GM12864 (cell line): ENCODE measurements around the gene SP140L.

ENCODE experiments used
- DNase-seq: peaks from one replicate; pipeline ENCODE4 v3.0.0-alpha.2; 2011; ENCODE audit warnings: low read depth
- H3K4me3 ChIP-seq: 2 replicates; pipeline ENCODE4 v1.5.1; 2011; ENCODE audit warnings: mild to moderate bottlenecking, low read depth, low read length, control low read depth
- TF ChIP-seq, protein P1 (sequence below): IDR thresholded peaks from 2 replicates; pipeline ENCODE4 v1.5.1; 2011; ENCODE audit warnings: low read depth, mild to moderate bottlenecking, moderate library complexity, low read length, control low read depth, inconsistent platforms; ENCODE audit errors: missing control alignments

The SP140L gene

DNA sequence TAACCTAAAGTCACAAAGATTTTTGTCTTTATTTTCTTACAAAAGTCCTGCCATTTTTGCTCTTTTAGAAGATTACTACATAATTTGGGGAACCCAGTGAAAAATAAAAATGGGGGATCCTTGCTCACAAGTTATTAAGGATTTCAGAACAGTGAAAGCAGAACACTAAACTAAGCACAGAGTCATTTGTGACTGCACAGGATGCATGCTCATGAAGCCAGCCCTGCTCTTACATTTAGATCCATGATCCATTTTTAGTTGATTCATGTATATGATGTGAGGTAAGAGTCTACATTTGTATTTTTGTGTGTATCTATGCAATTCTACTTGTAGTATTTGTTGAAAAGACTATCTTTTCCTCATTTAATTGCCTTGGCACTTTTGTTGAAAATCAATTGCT, 21.8 kb downstream of the SP140L start:
- no peak overlapping the region for H3K4me3 ChIP-seq
- DNase-seq, result no peak
- TF ChIP-seq, protein P1, sequence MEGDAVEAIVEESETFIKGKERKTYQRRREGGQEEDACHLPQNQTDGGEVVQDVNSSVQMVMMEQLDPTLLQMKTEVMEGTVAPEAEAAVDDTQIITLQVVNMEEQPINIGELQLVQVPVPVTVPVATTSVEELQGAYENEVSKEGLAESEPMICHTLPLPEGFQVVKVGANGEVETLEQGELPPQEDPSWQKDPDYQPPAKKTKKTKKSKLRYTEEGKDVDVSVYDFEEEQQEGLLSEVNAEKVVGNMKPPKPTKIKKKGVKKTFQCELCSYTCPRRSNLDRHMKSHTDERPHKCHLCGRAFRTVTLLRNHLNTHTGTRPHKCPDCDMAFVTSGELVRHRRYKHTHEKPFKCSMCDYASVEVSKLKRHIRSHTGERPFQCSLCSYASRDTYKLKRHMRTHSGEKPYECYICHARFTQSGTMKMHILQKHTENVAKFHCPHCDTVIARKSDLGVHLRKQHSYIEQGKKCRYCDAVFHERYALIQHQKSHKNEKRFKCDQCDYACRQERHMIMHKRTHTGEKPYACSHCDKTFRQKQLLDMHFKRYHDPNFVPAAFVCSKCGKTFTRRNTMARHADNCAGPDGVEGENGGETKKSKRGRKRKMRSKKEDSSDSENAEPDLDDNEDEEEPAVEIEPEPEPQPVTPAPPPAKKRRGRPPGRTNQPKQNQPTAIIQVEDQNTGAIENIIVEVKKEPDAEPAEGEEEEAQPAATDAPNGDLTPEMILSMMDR, result no peak

DNA sequence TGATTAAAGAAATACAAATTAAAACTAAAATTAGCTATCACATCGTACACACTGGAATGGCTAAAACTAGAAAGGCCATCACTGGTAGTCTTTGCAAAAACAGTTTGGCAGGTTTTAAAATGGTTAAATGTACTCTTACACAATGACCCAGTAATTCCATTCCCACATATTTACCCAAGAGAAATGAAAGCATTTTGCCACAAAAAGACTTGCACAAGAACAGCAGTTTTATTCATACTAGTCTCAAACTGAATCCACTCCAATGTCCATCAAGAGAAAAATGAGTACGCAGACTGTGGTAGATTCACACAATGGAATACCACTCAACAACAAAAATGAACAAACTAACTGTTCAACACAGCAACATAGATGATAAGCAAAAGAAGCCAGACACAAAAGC, 29.1 kb downstream of the SP140L start:
- no peak for DNase-seq
- TF ChIP-seq, protein P1, result no peak
- H3K4me3 ChIP-seq, result no peak overlapping the region

DNA sequence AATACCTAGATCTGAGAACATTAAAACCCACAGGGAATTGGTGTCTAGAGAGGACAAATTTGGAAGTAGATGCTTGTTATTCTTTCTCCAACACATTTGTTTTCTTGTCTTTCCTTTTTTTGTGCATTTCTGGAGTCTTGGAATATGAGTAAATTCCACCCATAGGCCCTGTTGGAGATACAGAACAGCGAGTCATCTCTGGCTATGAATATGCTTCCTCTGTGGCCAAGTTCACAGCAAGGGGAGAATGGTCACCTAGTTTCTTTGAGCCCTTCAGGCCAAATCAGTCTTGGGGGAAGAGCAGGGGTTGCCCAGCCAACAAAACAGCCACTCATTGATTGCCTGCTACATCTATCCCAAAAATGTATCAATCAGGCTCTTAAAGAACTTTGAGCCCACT, 31.3 kb downstream of the SP140L start:
- H3K4me3 ChIP-seq, result no peak overlapping the region
- DNase-seq, result no peak
- TF ChIP-seq, protein P1, result no peak

DNA sequence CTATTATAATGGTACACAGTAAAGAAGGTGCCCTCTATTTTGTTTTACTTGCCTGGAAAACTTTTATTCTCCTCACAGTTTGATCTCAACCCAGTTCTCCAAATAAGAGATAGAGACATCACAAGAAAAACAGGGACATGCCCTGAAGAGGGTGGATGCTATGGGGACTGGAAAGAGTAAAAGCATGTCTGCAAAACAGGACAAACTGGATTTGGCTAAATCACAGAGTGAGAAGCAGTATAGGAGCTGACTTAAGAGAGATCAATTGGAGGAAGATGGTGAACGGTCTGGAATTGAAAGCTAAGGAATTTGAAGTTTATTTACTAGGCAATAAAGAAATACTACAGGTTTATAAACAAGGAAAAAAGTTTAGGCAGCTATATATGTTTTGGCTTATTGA, 33.0 kb downstream of the SP140L start:
- TF ChIP-seq, protein P1, result no peak
- no peak for DNase-seq
- no peak overlapping the region for H3K4me3 ChIP-seq

DNA sequence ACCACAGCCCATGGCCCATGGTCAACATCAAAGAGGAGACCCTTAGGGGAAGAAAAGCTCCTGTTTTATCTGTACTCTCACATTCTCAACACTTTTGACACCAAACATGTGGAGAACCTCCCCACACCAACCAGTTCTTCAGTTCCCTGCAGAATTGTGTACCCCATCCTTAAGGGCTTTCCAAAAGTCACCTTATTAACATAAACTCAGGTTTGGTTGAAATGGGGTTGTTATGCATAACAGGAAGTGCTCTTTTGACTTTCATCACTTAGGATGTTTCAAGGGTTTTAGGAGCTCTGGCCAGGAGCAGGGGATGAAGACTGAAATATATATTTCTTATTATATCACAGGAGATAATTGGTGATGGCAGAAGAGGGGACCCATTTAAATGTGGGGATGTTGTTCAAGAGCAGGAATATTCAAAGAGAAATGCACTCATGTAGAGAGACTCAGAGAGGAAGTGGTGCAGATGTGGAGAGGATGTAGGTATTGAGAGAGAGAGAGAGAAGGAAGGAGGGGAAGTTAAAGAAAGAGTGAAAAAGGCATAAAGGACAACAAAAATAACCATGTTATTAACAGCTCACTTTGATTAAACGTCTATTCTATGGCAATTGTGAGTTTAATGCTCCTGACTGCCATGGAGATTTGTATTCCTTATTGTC, 35.2 kb downstream of the SP140L start:
- TF ChIP-seq, protein P1, result no peak
- no peak overlapping the region for H3K4me3 ChIP-seq
- no peak for DNase-seq

DNA sequence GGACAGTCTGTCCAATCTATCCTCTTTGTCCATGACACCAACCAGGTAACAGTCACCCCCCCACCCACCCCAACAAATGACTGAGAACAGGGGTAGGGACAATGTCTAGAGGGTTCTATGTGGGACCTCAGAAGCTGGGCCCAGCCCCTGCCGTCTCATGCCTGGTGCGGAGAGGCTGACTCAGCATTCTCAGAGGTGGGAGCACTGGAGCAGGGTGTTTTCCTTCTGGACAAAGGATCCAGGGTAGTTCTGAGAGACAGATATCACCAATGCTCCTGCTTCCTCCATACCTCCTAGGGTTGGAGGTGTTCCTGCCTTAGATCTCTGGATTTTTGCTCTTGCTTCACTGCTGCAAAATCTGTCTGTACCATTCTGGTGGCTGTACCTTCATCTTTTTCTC, 55.1 kb downstream of the SP140L start:
- no peak for DNase-seq
- TF ChIP-seq, protein P1, result no peak
- no peak overlapping the region for H3K4me3 ChIP-seq

DNA sequence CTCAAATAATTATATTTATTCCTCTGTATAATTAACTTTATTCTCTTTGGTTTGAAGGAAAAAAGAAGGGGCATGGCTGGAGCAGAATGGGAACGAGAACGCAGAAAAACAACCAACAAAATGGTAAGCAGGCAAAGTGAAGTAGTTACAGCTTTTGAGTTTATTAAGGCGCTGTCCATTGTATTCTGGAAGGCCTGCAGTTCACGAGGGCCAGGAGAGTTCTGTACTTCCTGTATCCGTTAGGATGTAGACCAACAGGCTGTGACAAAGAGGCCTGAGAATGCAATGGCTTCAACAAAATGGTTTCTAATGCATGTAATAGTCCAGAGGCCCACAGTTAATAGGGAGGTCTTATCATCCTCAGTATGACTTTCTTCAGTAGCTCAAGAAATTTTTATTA, 56.5 kb downstream of the SP140L start:
- DNase-seq, result no peak
- no peak overlapping the region for H3K4me3 ChIP-seq
- TF ChIP-seq, protein P1, result no peak
